HG03175 (cell line): ENCODE results near the gene SLIT3.

ENCODE experiments used
- ATAC-seq: cut with Tn5 transposase; IDR thresholded peaks from one replicate; pipeline ENCODE4 v1.9.1; 2021; ENCODE audit warnings: mild to moderate bottlenecking, moderate library complexity; ENCODE audit not compliant: unreplicated experiment

Gene SLIT3

GRCh38 chr5:168847511-168848073 is 453.3 kb downstream of the SLIT3 start:
- ATAC-seq: no peak

- ATAC-seq: no peak
Observed at GRCh38 chr5:168844922-168845296, 456.0 kb downstream of the SLIT3 start.

GRCh38 chr5:168844016-168844921 is 456.7 kb downstream of the SLIT3 start:
- no peak for ATAC-seq

- ATAC-seq: no peak
Observed at GRCh38 chr5:168843277-168844015, 457.5 kb downstream of the SLIT3 start.

GRCh38 chr5:168842571-168843205 is 458.3 kb downstream of the SLIT3 start:
- ATAC-seq: no peak

GRCh38 chr5:168837852-168838251 is 463.1 kb downstream of the SLIT3 start:
- no peak for ATAC-seq

- no peak for ATAC-seq
Observed at GRCh38 chr5:168836603-168837231, 464.2 kb downstream of the SLIT3 start.

GRCh38 chr5:168833936-168834335 is 467.0 kb downstream of the SLIT3 start:
- ATAC-seq: no peak

- ATAC-seq: no peak
Observed at GRCh38 chr5:168833383-168833782, 467.6 kb downstream of the SLIT3 start.

- ATAC-seq: no peak
Observed at GRCh38 chr5:168832308-168832707, 468.6 kb downstream of the SLIT3 start.

GRCh38 chr5:168831383-168831782 is 469.6 kb downstream of the SLIT3 start:
- ATAC-seq: no peak

GRCh38 chr5:168830833-168831232 is 470.1 kb downstream of the SLIT3 start:
- no peak for ATAC-seq

- ATAC-seq: no peak
Observed at GRCh38 chr5:168829922-168830417, 471.0 kb downstream of the SLIT3 start.

- ATAC-seq: no peak
Observed at GRCh38 chr5:168829044-168829443, 471.9 kb downstream of the SLIT3 start.

GRCh38 chr5:168827636-168828035 is 473.3 kb downstream of the SLIT3 start:
- no peak for ATAC-seq

- ATAC-seq: no peak
Observed at GRCh38 chr5:168826246-168826725, 474.7 kb downstream of the SLIT3 start.

- ATAC-seq: no peak
Observed at GRCh38 chr5:168822745-168823281, 478.1 kb downstream of the SLIT3 start.

GRCh38 chr5:168822248-168822744 is 478.6 kb downstream of the SLIT3 start:
- ATAC-seq: no peak

GRCh38 chr5:168820874-168821273 is 480.1 kb downstream of the SLIT3 start:
- no peak for ATAC-seq
